Effector memory CD8-positive, alpha-beta T cell (primary cell): ENCODE results near the gene OAF.
A peak's percentile ranks its signal among the peaks of the same experiment; 100 is the strongest.

Source experiments
- ATAC-seq: fragments of 150-1000 bp; cut with Tn5 transposase; replicated peaks from 2 replicates; pipeline ENCODE4 v1.10.0; 2021; ENCODE audit warnings: mild to moderate bottlenecking, moderate library complexity
- DNase-seq, 3 experiments: peaks; one replicate each; pipeline ENCODE4 v3.0.0; 2021
- H3K27ac Mint-ChIP-seq, 2 donors: one replicate each; pipeline ENCODE4 v1.8.0; 2022; ENCODE audit warnings: mild to moderate bottlenecking in 2 of 2, mixed read lengths in 2 of 2, moderate library complexity in 2 of 2
- H3K27me3 Mint-ChIP-seq, 2 donors: one replicate each; pipeline ENCODE4 v1.8.0; 2022; ENCODE audit warnings: mixed read lengths in 2 of 2
- H3K36me3 Mint-ChIP-seq: one replicate; pipeline ENCODE4 v1.8.0; 2022; ENCODE audit warnings: mild to moderate bottlenecking, moderate library complexity, mixed read lengths; ENCODE audit not compliant: insufficient read depth
- H3K4me1 Mint-ChIP-seq, 2 donors: one replicate each; pipeline ENCODE4 v1.8.0; 2022; ENCODE audit warnings: low read depth in 2 of 2, mixed read lengths in 2 of 2
- H3K4me3 Mint-ChIP-seq, 2 donors: one replicate each; pipeline ENCODE4 v1.8.0; 2022; ENCODE audit warnings: mild to moderate bottlenecking in 2 of 2, mixed read lengths in 2 of 2, moderate library complexity in 2 of 2
- H3K9me3 Mint-ChIP-seq, 2 donors: one replicate each; pipeline ENCODE4 v1.8.0; 2022; ENCODE audit warnings: mixed read lengths in 2 of 2

Gene OAF

GRCh38 chr11:120199613-120200012 lies 11.2 kb upstream of the OAF start:
- no peak overlapping the region for H3K4me3 Mint-ChIP-seq
- ATAC-seq (no peak), DNase-seq (no peak)
- no peaks in the 10 kb centered on the region for H3K9me3 Mint-ChIP-seq
- H3K36me3 Mint-ChIP-seq, result no peaks in the 10 kb centered on the region
- H3K27ac Mint-ChIP-seq, result no peak overlapping the region
- no peaks in the 10 kb centered on the region for H3K4me1 Mint-ChIP-seq
- peaks cover 34 to 64% of the 10 kb centered on the region in 2 donors for H3K27me3 Mint-ChIP-seq

- Mint-ChIP-seq H3K27me3 (peaks cover 39 to 64% of the 10 kb centered on the region in 2 donors), H3K9me3 (no peaks in the 10 kb centered on the region), H3K36me3 (no peaks in the 10 kb centered on the region), H3K4me3 (no peak overlapping the region), H3K27ac (no peak overlapping the region), H3K4me1 (no peaks in the 10 kb centered on the region)
- no peak for DNase-seq
- no peak for ATAC-seq
Measured at GRCh38 chr11:120200677-120201076, 10.2 kb upstream of the OAF start.

GRCh38 chr11:120201653-120202052 lies 9.2 kb upstream of the OAF start:
- no peaks in the 10 kb centered on the region for H3K9me3 Mint-ChIP-seq
- H3K27me3 Mint-ChIP-seq, result peaks cover 36 to 64% of the 10 kb centered on the region in 2 donors
- no peak overlapping the region for H3K27ac Mint-ChIP-seq
- no peaks in the 10 kb centered on the region for H3K4me1 Mint-ChIP-seq
- no peak for ATAC-seq
- H3K36me3 Mint-ChIP-seq, result no peaks in the 10 kb centered on the region
- no peak overlapping the region for H3K4me3 Mint-ChIP-seq
- DNase-seq, result no peak

GRCh38 chr11:120203626-120204025 lies 7.2 kb upstream of the OAF start:
- ATAC-seq, result no peak
- Mint-ChIP-seq H3K36me3 (no peaks in the 10 kb centered on the region), H3K27ac (no peak overlapping the region), H3K27me3 (peaks cover 50 to 71% of the 10 kb centered on the region in 2 donors), H3K4me1 (peaks cover 0 to 1% of the 10 kb centered on the region in 2 donors), H3K4me3 (no peak overlapping the region), H3K9me3 (no peaks in the 10 kb centered on the region)
- no peak for DNase-seq

DNA sequence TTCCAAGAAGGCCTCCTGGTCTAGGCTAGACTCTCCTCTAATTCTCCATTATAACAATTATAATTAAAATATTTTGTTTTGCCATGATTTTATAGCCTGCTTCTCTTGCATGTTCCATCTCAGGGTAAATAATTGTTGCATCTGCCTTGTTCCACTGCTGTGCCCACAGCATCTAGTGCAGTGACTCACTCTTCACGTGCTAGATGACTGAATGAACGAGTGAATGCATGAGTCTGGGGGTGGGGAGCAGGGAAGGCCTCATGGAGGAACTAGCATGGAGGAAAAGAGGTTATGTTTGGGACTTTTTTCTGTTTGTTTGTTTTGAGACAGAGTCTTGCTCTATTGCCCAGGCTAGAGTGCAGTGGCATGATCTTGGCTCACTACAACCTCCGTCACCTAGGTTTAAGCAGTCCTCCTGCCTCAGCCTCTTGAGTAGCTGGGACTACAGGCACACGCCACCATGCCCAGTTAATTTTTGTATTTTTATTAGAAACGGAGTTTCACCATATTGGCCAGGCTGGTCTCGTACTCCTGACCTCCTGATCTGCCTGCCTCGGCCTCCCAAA lies 5.2 kb upstream of the OAF start:
- H3K4me1 Mint-ChIP-seq, result peaks cover 7 to 8% of the 10 kb centered on the region in 2 donors
- DNase-seq (no peak), ATAC-seq (no peak)
- no peaks in the 10 kb centered on the region for H3K9me3 Mint-ChIP-seq
- no peak overlapping the region for H3K27ac Mint-ChIP-seq
- H3K36me3 Mint-ChIP-seq, result peaks cover 8% of the 10 kb centered on the region
- no peak overlapping the region for H3K4me3 Mint-ChIP-seq
- peaks cover 51 to 68% of the 10 kb centered on the region in 2 donors for H3K27me3 Mint-ChIP-seq

GRCh38 chr11:120207512-120207911 lies 3.3 kb upstream of the OAF start:
- DNase-seq, result no peak
- H3K4me3 Mint-ChIP-seq, result peak overlapping the region in 1 of 2 donors; percentile 26
- no peaks in the 10 kb centered on the region for H3K9me3 Mint-ChIP-seq
- no peak overlapping the region for H3K27ac Mint-ChIP-seq
- no peak for ATAC-seq
- H3K27me3 Mint-ChIP-seq, result peaks cover 52 to 75% of the 10 kb centered on the region in 2 donors
- H3K36me3 Mint-ChIP-seq, result peaks cover 8% of the 10 kb centered on the region
- H3K4me1 Mint-ChIP-seq, result peaks cover 13 to 15% of the 10 kb centered on the region in 2 donors

- Mint-ChIP-seq H3K4me1 (peaks cover 13 to 17% of the 10 kb centered on the region in 2 donors), H3K4me3 (no peak overlapping the region), H3K36me3 (peaks cover 8% of the 10 kb centered on the region), H3K27me3 (peaks cover 52 to 77% of the 10 kb centered on the region in 2 donors), H3K9me3 (no peaks in the 10 kb centered on the region), H3K27ac (no peak overlapping the region)
- ATAC-seq (no peak), DNase-seq (no peak)
Measured at GRCh38 chr11:120208001-120208441, 2.8 kb upstream of the OAF start.

DNA sequence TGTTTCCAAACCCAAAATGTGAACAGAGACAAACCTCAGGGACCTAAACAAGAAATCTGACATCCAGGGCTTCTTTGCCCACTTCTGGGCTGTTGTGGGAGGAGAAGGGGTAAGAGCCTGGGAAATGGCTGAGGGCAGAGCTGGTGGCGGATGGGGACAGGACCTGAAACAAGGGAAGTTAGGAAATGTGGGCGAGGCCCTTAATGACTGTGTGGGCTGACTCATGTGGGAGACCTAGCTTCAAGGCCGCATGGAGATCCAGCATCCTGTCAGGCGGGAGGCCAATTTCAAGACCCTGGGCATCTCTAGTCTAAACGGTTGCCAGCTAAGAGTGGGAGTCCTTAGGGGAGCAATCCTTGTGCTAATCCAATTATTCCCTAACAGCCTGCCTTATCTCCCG lies 2.1 kb upstream of the OAF start:
- ATAC-seq (no peak), DNase-seq (no peak)
- Mint-ChIP-seq H3K4me3 (peak overlapping the region in 1 of 2 donors; percentile 9), H3K27me3 (peaks cover 52 to 77% of the 10 kb centered on the region in 2 donors), H3K36me3 (peaks cover 8% of the 10 kb centered on the region), H3K9me3 (no peaks in the 10 kb centered on the region), H3K4me1 (peaks cover 13 to 18% of the 10 kb centered on the region in 2 donors), H3K27ac (no peak overlapping the region)

DNA sequence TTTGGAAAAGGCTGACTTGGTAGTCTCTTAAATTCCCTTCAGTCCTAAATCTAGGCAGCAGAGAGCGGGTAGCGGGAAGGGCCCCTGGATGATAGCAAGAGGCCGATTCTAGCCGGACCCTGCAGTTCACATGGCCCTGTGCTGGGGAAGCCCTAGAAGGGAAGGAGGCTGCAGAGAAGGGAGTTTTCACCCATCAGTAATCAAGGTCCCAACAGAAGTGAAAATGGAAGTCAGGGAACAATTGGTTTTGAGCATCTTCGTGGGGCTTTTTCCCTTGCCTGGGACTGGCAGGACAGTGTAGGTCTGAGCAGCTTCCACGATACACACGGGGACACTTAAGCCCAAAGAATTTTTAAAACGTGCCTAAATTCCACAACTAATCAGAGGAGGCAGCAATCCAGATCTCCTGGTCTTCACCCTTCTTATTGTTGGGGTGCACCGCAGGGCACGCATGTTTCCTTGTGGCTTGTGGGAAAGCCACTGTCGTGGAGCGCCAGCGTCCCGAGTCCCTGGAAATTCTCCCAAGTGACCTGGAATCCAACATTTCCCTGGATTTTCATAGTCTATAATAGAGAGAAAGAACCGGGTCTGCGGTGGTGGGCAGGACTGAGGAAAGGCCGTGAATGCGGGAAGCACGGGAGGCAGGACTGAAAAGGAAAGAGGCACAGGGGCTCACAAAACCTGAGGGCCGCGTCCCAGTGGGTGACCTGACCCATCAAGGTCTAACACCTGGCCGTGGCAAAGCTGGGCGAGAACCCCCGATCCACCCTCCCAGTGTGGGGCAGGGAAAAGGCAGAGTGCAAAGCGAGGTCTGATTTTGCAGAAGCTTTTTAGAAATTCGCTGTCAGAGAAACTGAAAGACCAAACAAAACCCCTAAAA lies 846 bp upstream of the OAF start:
- DNase-seq (no peak), ATAC-seq (no peak)
- Mint-ChIP-seq H3K9me3 (no peaks in the 10 kb centered on the region), H3K4me1 (peaks cover 13 to 18% of the 10 kb centered on the region in 2 donors), H3K4me3 (peak overlapping the region; percentile 89 to 90), H3K27me3 (peaks cover 51 to 78% of the 10 kb centered on the region in 2 donors), H3K36me3 (peaks cover 8% of the 10 kb centered on the region), H3K27ac (peak overlapping the region in 1 of 2 donors; percentile 73)

DNA sequence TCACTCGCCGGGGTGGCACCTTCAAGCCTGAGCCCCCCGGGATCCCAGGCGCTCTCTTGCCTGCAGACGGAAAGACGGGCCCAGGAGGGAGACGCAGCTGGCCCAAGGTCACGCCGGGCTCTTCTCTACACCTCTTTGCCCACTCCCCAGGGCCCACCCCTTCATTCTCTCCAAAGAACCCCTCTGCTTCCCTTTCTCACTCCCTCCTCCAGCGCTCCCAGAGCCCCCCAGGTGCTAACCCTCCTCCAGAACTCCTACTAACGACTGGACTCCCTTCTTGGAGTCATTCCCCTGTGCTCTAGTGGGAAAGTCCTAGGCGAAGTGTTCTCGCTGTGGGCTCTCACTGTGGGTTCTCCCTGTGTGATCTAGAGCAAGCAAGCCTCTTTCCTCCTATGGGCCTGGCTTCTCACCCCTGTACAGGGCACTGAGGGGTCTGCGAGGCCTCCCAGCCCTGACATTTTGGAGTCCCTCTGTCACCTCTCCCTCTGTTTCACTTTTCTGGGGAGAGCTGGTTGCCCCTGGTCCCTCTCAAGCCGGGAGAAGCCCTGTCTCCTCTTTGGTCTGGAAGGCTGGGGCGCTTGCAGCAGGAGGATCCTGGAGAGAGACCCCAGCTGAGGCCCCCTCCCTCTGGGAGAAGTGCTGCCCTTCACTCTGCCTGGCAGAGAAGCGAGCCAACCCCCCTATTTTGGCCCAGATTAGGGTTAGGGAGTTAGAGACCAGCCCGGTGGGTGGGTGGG lies 858 bp downstream of the OAF start:
- ATAC-seq (no peak), DNase-seq (no peak)
- H3K9me3 Mint-ChIP-seq, result no peaks in the 10 kb centered on the region
- peaks cover 38 to 73% of the 10 kb centered on the region in 2 donors for H3K27me3 Mint-ChIP-seq
- H3K4me3 Mint-ChIP-seq, result peak overlapping the region; percentile 80 to 96
- peaks cover 8% of the 10 kb centered on the region for H3K36me3 Mint-ChIP-seq
- H3K27ac Mint-ChIP-seq, result peak overlapping the region; percentile 29 to 50
- peaks cover 13 to 18% of the 10 kb centered on the region in 2 donors for H3K4me1 Mint-ChIP-seq

DNA sequence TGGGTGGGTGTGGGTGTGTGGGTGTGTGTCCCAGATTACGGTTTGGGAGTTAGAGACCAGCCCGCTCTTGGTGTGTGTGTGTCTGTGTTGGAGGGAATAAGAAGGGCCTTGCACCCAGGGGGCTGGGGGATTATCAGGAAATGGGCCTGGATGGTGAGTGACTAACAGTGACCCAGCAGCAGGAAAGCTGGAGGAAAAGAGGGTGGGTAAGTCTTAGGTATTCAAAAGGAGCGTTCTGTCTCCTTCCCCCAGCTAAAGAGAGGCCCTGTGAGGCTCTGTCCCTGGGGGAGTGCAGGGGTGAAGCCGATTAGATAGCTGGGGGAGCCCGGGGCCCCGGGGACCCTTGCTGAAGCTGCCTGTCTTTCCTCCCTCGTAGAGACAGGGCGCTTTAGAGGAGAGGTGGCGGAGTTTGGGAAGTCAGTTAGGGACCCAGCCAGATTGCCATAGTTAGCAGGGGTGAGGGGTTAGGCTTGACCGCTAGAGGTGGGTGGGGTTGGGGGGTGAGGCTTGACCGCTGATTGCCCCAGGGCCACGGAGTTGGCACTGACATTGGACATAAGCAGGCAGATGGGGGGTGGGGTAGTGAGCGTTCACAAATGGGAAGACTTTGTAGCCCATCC lies 1.5 kb downstream of the OAF start:
- Mint-ChIP-seq H3K4me1 (peaks cover 13 to 18% of the 10 kb centered on the region in 2 donors), H3K27me3 (peaks cover 32 to 66% of the 10 kb centered on the region in 2 donors), H3K27ac (peak overlapping the region in 1 of 2 donors; percentile 29), H3K4me3 (peak overlapping the region in 1 of 2 donors; percentile 96), H3K36me3 (peaks cover 8% of the 10 kb centered on the region), H3K9me3 (no peaks in the 10 kb centered on the region)
- no peak for DNase-seq
- no peak for ATAC-seq

GRCh38 chr11:120212926-120213325 lies 2.1 kb downstream of the OAF start:
- H3K4me3 Mint-ChIP-seq, result peak overlapping the region in 1 of 2 donors; percentile 15
- H3K27me3 Mint-ChIP-seq, result peaks cover 26 to 60% of the 10 kb centered on the region in 2 donors
- no peak overlapping the region for H3K27ac Mint-ChIP-seq

DNA sequence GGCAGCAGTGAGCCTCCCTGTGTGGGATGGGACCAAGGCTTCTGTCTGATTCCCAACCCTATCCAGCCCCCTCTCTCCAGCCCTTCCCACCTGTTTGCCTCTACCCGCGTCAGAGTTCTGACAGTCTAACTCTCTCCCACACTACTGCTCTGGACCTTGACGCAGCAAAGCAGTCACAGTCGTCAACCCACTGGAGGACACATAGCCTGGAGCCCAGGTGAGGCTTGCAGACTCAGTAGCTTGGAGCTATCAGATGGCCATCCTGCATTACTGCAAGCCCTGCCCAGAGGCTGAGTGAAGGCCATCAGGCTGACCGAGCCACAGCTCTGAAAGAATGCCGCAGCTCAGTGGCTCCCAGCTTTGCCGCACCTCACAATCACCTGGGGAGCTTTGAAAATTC lies 3.7 kb downstream of the OAF start:
- Mint-ChIP-seq H3K27ac (no peak overlapping the region), H3K36me3 (peaks cover 6% of the 10 kb centered on the region), H3K27me3 (peaks cover 11 to 49% of the 10 kb centered on the region in 2 donors), H3K4me1 (peaks cover 13 to 16% of the 10 kb centered on the region in 2 donors), H3K4me3 (no peak overlapping the region), H3K9me3 (no peaks in the 10 kb centered on the region)
- ATAC-seq, result no peak
- DNase-seq, result no peak

More at GRCh38 chr11:120212926-120213325, 2.1 kb downstream of the OAF start:
- H3K4me1 Mint-ChIP-seq, result peaks cover 13 to 17% of the 10 kb centered on the region in 2 donors
- no peaks in the 10 kb centered on the region for H3K9me3 Mint-ChIP-seq
- peaks cover 8% of the 10 kb centered on the region for H3K36me3 Mint-ChIP-seq
- ATAC-seq (no peak), DNase-seq (no peak)
